DOHH2 (cell line): ENCODE measurements around the gene TMEM9.

ENCODE experiments used
- CTCF ChIP-seq: fragments of 200-600 bp; sonication (generic); IDR thresholded peaks from one replicate; pipeline ENCODE4 v1.5.1; 2014; ENCODE audit warnings: antibody characterized with exemption, mild to moderate bottlenecking, low read depth, low read length; ENCODE audit not compliant: poor library complexity, severe bottlenecking
- EZH2phosphoT487 ChIP-seq: fragments of 200-600 bp; sonication (generic); IDR thresholded peaks from 2 replicates; pipeline ENCODE4 v1.6.1; 2017; ENCODE audit warnings: borderline replicate concordance, mild to moderate bottlenecking, antibody characterized with exemption, low read length, moderate library complexity, mixed read lengths

- TF ChIP-seq CTCF (no peak), EZH2phosphoT487 (no peak)
These were observed 31.4 kb upstream of the TMEM9 start for GRCh38 chr1:201185527-201186128.
